NCI-H1694 (cell line): ENCODE measurements around the gene CEP350.

Experiments
- DNase-seq: peaks from one replicate; lab custom pipeline; 2025; lab: John Stamatoyannopoulos, UW

The CEP350 gene, protein sequence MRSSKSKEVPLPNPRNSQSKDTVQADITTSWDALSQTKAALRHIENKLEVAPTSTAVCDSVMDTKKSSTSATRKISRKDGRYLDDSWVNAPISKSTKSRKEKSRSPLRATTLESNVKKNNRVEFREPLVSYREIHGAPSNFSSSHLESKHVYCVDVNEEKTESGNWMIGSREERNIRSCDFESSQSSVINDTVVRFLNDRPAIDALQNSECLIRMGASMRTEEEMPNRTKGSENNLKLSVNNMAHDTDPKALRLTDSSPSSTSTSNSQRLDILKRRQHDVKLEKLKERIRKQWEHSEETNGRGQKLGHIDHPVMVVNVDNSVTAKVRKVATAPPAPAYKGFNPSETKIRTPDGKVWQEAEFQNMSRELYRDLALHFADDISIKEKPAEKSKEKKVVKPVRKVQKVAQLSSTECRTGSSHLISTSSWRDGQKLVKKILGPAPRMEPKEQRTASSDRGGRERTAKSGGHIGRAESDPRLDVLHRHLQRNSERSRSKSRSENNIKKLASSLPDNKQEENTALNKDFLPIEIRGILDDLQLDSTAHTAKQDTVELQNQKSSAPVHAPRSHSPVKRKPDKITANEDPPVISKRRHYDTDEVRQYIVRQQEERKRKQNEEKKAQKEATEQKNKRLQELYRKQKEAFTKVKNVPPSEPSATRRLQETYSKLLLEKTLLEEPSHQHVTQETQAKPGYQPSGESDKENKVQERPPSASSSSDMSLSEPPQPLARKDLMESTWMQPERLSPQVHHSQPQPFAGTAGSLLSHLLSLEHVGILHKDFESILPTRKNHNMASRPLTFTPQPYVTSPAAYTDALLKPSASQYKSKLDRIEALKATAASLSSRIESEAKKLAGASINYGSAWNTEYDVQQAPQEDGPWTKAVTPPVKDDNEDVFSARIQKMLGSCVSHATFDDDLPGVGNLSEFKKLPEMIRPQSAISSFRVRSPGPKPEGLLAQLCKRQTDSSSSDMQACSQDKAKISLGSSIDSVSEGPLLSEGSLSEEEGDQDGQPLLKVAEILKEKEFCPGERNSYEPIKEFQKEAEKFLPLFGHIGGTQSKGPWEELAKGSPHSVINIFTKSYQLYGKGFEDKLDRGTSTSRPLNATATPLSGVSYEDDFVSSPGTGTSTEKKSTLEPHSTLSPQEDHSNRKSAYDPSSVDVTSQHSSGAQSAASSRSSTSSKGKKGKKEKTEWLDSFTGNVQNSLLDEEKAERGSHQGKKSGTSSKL (N-terminal part only)

GRCh38 chr1:179954493-179955286, at the start of gene CEP350:
TSS of gene CEP350 (plus strand) at chr1:179954810. CDS start at chr1:179986182, 31,372 bp downstream.
- peak; percentile 99 for DNase-seq

DNA sequence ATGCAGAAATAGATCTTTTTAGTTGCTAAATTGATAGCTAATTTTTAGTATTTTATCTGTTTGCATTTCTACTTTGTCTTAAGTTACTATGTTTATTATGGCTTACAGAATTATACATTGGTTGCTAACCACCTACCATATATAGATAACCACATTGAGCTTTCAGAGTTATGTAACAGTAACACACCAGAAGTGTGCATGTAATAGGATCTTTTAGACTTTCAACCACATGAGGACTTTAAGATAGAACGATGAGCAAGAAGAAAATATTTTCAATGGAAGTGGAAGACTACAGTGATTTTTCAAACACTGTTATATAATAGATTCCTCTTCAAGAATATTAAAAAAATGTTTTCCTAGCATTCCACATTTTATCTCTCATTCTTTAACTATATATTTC, 43.7 kb upstream of the CEP350 start:
- DNase-seq, result no peak

DNA sequence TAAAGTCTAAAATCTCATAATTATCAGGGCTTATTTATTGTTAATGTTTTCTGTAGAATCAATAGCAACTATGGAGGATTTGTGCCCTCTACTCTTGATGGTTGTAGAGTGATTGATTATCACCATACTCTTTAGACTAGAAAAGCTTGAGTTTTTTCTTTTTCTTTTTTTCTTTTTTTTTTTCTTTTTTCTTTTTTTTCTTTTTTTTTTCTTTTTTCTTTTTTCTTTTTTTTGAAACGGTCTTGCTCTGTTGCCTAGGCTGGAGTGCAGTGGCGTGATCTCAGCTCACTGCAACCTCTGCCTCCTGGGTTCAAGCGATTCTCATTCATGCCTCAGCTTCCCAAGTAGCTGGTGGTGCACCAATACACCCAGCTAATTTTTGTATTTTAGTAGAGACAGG, 42.8 kb upstream of the CEP350 start:
- DNase-seq, result no peak

DNA sequence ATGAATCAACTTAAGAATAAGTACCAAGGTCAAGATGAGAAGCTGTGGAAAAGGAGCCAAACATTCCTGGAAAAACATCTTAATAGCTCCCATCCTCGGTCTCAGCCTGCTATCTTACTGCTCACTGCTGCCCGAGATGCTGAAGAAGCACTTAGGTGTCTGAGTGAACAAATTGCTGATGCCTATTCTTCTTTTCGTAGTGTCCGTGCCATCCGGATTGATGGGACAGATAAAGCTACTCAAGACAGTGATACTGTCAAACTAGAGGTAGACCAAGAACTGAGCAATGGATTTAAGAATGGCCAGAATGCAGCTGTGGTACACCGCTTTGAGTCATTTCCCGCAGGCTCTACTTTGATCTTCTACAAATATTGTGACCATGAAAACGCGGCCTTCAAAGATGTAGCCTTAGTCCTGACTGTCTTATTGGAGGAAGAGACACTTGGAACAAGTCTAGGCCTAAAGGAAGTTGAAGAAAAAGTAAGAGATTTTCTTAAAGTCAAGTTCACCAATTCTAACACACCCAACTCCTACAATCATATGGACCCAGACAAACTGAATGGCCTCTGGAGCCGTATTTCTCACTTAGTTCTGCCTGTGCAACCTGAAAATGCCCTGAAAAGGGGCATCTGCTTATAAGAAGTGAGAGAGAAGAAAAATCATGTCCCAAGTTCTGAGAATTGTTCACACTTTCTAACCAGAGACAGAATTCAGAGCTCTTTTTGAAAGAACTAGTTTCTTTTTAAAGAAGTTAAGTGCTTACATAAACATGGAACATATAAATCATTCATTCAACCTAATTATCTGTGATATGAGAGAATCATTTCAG, 36.8 kb upstream of the CEP350 start:
- no peak for DNase-seq

DNA sequence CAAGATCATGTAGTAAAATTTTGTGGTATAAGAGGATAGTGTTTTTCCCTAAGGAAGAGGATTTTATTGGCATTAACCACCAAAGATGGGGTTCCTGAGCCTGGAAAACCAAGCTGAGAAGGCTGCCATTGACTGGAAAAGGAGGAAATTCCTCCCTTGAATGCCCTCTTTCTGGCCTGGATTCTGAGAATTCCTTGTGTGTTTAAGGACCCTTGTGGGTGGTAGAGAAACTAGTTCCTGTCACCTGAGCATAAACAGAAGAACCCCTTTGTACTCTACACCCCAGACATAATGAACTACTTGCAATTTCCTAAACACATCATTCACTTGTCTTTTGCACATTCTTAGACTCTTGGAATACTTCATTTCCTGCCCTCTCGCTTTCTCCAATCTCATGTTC, 33.1 kb upstream of the CEP350 start:
- no peak for DNase-seq

- DNase-seq, result no peak
Observed at GRCh38 chr1:179921981-179922872, 32.4 kb upstream of the CEP350 start.

GRCh38 chr1:179923029-179923428, 31.6 kb upstream of the CEP350 start:
- DNase-seq, result no peak

DNA sequence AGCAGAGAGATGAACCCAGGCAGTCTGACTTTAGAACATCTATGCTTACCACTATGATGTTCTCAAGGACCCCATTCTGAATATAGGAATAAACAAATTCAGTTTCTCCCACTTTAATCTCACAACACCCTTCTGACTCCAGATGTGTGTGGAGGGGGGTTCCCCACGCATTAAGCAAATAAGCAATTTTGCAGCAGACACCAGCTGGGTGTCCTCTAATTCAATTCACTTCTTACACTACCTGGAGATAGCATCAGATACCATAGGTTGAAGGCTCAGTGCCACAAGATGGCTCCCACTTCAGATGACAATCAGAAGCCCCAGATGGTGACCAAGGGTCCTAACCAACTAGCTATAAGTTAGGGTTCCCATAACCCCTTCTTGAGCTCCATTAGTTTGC, 30.3 kb upstream of the CEP350 start:
- DNase-seq, result no peak

DNA sequence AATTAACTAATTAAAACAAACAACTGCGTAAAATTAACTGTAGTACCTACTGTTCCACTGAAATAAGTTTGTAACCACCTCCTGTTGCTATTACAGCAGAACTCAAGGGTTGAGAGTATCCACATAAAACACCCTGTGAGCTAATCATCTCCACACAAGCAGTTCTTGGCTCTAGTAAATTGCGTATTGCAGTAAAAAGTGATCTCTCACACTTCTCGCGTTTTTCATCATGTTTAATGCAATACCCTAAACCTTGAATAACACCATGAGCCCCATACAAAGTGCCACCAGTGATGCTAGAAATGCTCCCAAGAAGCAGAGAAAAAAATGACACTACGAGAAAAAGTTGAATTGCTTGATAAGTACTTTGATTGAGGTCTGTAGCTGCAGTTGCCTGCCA, 29.3 kb upstream of the CEP350 start:
- no peak for DNase-seq

DNA sequence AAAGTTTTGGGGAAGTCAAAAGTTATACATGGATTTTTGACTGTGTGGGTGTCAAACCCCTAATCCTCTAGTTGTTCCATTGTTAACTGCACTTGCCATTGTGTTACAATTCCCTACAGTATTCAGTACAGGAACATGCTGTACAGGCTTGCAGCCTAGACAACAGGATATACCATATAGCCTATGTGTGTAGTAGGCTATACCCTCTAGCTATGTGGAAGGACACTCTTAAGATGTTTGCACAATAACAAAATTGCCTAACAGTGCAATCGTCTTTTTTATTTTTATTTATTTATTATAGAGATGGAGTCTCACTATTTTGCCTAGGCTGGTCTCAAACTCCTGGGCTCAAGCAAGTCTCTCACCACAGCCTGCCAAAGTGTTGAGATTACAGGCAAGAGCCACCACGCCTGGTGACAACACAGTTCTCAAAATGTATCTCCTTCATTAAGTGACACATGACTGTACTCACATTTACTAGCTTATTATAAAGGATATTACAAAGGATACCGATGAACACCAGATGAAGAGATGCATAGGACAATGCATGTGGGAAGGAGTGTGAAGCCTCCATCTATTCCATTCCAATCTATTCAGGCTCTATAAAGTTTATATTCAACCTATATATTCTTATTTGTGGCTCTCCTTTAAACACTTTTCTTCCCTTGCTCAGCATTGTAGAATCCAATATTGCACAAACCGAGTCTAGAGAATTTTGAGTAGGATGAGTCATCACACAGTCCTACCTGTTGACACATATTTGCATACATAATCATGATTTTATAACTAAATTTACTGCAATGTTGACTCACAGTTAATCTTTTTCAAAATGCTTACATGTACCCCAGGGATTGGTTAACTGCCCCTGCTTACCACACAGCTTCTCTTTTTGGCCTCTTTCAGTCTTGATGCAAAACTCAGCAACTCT, 28.4 kb upstream of the CEP350 start:
- no peak for DNase-seq

DNA sequence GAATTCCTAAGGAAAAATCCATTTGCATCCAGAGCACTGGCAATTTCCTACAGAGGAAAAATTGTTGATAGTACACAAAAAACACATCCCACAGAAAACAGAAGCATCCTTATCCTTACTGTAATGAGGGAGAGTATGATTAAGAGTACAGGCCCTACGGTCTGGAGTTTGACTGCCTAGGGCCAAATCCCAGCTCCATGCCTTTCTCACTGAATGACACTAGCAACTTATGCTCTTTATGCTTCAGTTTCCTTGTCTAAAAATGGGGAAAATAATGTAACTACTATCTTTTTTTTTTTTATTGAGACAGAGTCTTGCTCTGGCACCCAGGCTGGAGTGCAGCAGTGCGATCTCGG, 27.8 kb upstream of the CEP350 start:
- DNase-seq, result no peak

- no peak for DNase-seq
Observed at GRCh38 chr1:179929955-179930798, 24.4 kb upstream of the CEP350 start.

DNA sequence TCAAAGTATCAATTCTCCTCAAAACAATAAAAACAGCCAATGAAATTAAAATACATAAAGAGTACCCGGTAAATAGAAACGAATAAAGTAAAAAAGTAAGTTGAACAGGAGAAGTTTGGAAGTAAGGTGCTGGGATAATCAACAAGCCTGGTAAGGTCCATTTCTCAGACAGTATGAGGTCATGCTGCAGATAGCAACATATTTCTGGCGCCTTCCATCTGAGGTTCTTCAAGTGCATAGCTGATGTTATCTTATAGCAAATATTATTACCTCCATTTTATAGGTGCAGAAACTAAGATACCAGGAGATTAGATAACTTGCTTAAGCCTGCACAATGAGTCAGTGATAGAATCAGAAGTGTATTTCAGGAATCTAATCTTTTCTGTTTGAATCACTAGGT, 23.7 kb upstream of the CEP350 start:
- no peak for DNase-seq

- no peak for DNase-seq
Observed at GRCh38 chr1:179933219-179933618, 21.4 kb upstream of the CEP350 start.

GRCh38 chr1:179935909-179936496, 18.6 kb upstream of the CEP350 start:
- DNase-seq, result no peak

DNA sequence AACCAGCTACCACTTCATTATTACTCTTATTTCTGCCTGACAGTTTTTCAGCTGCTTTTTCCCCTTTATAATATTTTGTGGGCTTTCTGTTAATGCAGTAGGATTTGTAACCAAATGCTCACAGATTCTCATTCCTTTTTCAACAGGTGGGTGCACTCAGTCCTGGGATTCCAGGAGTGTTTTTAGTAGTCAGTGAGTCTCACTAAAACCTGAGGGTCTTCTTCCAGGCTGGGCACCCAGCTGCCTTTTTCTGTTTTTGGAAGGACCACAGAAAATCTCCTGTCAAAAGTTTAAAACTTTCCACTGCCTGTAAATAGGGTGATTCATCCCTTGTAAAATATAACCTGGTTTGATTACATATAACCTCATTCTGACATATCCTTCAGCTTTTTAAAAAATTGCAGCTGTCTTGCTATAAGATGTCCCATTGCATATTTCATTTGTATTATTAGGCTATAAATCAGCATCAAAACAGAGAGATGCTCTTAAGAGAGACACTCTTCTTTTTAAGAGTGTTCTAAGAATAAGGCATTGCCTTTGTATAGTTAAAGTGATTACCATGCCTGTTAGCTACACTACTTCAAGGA, 16.8 kb upstream of the CEP350 start:
- DNase-seq, result no peak

DNA sequence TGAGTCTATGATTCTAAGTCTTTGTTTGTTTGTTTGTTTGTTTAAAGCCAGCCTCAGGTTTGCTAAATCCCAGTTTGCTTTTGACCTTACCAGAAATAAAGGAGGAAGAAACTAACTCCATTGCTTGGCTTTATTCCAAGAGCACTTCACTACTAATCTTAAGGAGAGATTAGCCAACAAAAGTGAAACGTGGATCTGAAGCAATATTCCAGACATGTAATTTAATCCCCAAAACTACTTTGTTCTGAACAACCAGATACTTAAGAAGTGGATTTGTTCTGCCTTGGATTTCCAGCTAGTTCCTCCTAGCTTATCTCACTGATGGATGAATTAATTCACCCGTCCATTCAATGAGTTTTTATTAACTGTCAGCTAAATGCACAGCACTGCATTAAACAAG, 15.9 kb upstream of the CEP350 start:
- no peak for DNase-seq
